Activated naive CD8-positive, alpha-beta T cell treated with anti-CD3 and anti-CD28 coated beads, Interleukin-2, amount 50 U/mL, for 16 hours (primary cell): ENCODE measurements around the gene AGGF1.
"Not testable (repeated sequence)": the region's sequence is repeated elsewhere in the genome, so short reads cannot be mapped to it uniquely, and the experiment has no call there.

ENCODE experiments used
- DNase-seq: peaks from one replicate; pipeline ENCODE4 v3.0.0-alpha.2; 2020; ENCODE audit warnings: low read depth, low spot score

AGGF1 gene

DNA sequence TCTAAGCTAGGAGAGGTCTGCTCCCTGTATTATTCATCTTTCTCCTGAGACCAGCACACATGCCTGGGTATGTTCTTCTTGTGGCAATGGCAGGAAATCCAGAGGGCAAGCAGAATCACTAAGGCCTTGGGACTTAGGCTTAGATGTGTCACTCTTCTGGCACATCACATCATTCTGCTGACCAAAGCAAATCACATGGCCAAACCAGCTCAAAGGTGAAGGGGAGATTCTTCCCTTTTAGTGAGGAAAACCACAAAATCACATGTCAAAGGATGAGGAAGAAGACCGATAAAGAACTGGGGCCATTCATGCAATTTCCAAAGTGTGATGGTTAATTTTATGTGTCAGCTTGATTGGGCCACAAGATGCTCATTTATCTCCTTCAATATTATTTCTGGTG lies 5.7 kb upstream of the AGGF1 start:
- DNase-seq, result no peak

DNA sequence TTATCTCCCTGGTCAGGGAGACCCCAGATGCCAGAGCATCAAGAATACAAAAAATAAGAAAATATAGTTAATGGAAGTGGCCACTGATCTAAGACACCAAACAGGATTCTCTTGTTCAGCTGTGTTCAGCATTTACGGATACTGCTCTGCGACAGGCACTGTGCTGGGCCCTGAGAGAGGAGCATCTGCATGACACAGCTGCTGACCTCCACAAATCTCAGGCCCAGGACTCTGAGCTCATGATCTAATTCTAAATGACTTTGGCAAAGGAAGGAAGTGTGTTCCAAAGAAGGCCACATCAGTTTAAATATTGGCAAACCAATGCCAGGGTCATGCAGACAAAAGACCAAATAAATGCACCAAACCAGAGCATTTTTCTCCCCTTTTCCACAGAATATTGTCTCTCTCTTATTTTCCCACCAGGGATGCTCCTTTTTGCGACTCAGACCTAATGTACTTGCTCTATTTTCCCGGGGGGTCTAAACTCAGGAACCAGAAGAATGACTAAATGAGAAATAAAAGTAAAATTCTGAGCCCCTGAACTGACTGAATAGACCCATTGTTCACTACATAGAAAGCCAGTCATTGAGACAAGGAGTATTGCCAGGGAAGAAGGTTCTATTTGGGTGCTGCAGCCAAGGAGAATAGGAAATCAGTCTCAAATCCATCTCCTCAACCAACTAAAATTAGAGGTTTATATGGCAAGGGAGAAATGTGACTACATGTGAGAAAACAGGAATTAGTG lies 1.4 kb upstream of the AGGF1 start:
- no peak for DNase-seq

DNA sequence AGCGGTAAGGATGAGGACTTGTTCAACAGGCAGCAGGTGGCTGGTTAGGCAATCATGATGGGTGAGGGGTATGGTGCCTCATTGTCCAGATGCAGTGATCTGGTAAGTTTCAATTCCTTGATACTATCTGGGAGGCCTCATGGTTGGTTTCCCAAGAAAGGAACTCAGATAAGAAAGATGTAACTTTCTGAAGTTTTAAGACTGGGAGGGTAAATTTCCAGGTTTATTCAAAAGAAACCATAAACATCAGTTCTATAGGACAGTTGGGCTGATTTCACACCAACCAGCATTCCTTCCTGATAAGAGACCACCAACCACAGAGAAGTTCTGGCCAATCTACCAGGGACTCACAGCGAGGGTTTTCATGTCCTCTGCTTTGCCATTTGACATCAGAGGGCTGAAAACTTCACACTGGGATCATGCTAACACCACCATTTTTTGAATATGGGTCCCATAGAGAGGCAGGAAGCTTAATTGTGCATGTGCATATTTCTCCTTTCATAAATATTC lies 773 bp upstream of the AGGF1 start:
- no peak for DNase-seq

DNA sequence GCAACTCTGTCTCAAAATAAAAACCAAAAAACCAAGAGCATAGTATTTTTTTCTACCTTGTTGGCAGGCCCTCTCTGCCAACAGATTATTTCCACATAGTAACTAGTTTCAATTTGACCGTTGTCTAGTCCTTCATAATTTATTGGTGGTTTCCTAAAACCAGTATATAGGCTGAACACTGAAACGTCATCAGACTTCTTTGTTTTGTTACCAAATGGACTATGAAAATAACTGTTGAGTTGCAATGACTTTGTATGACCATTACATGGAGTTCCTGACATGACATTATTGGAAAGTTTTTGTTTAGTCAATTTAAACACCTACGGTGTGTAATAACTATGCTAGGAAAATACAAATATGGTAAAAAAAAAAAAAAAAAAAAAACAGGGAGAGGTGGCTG lies 1.7 kb downstream of the AGGF1 start:
- DNase-seq, result no peak

DNA sequence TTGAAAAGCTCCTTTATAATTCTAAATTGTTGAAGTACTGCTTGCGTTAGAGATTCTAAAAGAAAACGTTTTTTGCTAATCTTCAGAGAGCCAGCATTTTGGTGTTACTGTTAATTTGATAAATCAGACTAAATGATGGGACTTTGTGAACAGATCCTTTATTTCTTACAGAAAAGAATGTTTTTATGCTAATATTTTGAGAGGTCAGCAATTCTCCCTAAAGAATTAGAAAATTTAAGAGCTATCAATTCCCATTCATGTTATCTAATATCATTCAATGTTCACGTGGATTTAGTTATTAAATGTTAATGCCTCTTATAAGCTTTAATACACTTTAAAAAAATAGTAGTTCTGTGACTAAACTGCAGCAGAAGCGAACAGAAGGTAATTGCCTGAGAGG lies 2.4 kb downstream of the AGGF1 start:
- no peak for DNase-seq

DNA sequence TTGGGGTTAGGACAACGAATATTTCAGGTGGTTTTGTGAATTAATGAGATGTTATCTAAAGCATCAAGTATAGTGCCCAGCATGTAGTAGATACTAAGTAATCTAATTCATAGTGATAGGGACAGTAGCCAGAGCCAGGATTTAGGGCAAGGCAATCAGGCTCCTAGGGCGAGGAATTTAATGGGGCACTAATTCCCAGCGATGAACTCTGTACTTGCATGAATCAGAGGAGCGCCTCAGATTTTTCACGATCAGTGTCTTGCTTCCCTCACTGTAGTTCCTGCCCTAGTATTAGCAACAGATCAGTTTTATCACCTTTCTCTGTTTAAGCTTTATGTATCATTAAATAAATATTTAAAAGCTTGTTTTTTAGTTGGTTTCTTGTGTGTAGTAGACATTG lies 3.1 kb downstream of the AGGF1 start:
- no peak for DNase-seq

DNA sequence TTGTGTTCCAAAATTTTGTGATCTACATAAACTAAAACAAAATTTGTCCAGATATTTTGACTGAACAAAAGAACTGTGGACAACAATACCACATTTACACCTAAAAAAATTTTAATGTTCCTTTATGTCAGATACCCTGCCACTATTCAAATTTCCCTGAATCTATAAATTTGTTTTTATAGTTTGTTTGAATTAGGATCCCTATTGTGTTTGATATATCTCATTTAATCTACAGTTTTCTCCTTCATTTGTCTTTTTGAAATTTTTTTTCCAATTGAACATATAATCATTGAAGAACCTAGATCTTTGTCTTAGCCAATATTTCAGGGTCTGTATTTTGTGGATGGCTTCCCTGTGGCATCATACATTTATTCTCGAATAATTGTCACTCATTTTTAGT lies 5.7 kb downstream of the AGGF1 start:
- no peak for DNase-seq

DNA sequence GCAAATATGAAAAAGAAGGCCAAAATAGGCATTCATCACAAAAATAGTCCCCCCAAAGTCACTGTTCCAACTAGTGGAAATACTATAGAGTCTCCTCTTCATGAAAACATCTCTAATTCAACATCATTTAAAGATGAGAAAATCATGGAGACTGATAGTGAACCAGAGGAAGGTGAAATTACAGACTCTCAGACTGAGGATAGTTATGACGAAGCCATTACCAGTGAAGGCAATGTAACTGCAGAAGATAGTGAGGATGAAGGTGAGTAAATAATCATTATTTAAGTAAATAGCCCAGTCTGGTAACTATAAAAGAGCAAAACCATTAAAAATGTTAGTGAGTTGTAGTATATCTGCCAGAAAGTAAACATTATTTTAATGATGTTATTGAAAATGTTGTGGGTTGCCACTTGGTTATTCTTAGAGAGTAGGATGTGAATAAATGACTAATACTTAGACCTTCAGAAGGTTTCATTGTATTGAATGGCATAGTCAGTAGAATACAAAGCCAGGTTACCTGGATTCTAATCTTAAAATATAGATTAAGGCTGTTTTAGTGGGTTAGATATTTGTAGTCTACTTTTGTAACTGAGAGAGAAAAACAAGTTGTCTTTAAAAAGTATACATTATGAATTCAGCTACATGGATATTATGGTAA lies 16.3 kb downstream of the AGGF1 start:
- DNase-seq, result no peak

DNA sequence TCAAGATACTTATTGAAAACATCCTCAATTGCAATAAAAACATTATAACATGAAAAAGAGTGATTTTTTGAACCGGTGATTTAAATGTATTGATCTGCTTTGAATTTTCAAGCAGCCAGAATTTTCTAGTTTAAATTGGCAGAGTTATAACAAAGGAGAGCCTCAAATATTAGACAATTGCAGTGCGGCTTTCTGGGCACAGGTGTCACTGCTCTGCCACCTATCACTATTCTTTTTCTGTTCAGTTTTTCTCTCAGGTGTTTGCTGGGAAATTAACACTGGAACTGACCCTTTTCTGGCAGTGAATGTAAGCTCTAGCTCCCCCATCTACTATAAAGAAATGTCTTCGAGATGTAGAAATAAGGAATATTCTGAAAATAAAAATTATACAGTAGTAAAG lies 33.8 kb downstream of the AGGF1 start:
- DNase-seq, result no peak

DNA sequence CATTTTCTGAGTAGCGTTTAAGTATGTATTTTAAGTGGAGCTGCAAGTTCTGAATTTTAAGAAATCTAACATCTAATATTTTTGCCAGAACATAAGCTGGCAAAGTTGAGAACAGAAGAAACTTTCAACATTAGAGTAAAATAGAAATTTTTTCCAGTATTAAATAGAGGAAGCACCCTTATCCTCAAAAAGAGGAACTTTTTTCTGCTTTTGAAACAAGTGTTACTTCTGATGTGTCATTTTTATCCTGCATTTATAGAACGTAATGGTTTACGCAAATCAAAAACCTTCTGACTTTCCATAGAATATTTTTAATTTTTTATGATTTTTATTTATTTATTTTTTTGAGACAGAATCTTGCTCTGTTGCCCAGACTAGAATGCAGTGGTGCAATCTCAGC lies 35.1 kb downstream of the AGGF1 start:
- DNase-seq, result no peak

DNA sequence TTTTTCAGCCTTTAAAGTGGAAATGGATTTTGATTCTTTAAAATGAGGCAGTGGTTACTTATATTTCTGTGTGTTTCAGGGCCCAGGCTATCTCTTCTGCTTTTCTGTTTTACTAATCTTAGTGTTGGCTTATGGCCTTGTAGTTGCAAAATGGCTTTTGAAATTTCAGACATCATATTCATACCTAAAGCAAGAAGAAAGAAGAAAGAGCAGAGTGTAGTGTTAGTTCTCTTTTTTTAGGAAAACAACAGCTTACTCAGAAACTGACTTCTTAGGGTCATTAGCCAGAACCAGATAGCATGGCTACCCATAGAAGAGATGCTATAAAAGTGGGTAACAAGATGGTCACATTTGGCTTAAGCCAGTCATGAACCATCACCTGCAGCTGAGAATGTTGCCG lies 36.0 kb downstream of the AGGF1 start:
- no peak for DNase-seq

DNA sequence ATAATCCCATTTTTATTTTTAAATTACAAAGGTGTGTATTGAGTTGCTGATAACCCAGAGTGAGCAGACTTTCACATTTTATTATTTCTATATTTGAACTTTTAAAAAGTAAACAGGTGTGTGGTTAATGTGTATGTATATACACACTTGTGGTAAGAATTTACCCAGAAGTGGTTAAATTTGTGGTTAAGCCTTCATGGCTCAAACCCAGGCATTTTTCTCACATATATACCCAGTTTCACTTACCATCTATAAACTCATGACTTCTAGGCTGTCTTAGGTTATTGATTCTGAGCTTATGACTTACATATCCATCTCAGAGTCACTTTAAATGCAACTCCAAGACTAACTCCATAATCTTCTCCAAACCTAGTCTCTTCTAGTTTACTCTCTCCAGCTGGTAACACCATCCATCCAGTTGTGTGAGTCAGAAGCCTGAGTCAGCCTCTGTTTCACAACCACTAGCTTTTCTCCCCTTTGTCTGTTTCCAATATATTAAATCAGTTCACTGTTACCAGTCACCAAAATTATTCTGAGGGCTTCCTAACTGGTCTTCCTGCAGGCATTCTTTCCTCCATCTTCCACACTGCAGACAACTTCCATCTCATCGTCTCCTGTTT lies 36.7 kb downstream of the AGGF1 start:
- DNase-seq, result no peak

DNA sequence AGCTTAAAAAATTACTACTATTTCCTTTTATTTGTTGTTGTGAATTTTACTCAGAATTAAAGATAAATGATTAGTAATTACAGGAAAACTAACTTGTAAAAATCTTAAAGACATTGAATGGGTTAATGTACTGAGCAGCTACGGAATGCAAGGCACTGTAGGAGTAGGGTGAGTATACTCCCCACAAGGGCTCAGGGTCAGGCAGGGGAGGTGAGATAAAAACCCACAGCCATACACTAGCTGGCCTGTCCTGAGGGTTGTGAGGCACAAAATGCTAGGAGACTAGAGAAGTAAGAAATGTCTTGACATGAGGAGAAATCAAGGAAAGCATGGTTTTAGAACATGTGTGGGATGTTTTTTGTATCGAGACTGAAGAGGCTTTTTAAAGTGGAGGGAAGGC lies 43.5 kb downstream of the AGGF1 start:
- DNase-seq, result no peak

DNA sequence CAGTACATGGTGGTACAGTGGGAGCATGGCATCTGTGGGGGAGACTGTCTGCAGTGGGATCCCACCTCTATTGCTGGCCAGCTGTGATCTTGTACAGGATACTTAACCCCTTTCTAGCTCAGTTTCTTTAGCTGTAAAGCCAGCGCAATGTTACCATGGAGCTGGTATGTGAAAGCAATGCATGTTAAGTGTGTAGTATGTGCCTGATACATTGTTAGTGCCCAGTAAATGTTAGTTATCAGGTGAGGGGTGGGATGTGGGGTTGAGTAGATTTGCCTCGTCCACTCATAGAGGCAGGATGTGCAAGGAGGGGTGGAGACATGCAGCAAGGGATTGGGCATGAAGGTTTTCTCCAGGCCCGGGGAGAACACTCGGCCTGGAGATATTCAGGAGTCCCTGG lies 44.5 kb downstream of the AGGF1 start:
- no peak for DNase-seq

DNA sequence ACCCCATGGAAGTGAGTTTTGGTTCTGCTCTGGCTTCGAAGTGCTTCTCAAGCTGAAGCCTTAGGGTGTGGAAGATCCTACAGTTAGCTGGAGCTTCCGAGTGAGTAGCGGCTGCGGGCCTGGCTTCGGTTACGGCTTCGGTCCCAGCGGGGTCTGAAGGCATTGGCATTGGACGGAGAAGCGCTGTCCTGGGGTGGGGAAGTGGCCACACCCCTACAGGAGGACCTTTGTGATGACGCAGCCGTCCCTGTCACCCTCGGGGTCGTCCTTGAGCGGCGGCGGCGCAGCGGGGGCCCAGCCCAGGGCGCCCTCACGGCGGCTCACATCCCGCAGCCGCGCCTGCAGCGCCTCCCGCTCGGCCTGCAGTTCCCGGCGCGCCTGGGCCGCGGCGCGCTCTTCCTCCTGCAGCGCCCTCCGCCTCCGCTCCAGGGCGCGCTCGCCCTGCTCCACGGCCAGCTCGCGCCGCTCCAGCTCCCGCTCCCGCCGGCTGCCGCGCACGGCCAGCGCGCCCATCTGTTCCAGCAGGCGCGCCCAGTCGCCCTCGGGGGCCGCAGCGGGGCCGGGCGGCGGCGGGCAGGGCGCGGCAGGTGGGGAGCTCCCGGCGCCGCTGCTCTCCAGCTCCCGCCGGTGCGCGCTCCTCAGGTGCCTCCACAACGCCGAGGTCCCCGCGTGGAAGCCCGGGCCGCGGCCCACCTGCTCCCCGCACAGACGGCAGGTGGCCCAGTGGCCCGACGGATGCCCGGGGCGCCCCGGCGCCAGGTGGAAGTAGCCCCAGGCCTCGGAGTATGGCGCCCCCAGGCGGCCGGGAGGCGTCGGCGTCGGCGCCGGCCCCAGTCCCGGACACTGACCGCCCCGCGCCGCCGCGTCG lies 47.0 kb downstream of the AGGF1 start:
- DNase-seq, result peak; percentile 14

DNA sequence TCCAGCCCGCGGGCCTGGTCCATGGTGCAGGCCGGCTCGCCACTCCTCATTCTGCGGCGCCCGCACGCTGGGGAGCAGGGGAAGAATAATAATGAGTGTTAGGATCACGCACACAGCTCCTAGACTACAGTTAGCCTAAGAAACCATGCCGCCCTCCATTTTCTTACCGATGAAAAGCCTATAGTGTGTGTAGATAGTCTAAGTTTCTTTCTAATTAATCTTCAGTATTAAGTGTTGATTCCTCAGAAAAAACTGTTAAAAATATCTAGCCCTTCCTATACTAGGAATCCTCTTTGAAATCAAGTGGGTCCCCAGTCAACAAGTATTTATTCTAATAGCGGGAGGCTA lies 47.6 kb downstream of the AGGF1 start:
- DNase-seq, result no peak

DNA sequence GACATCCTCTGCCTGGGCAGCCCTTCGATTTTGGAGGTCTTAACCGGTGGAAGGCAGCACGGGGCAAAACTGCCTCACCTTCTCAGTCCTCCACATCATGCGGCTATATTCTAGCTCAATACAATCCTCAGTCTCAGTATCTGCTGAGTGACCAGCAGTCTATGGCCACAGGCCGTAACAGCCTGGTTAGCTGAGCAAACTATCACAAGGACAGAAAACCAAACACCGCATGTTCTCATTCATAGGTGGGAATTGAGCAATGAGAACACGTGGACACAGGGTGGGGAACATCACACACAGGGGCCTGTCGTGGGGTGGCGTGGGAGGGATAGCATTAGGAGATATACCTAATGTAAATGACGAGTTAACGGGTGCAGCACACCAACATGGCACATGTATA lies 50.3 kb downstream of the AGGF1 start:
- DNase-seq, result not testable (repeated sequence)

DNA sequence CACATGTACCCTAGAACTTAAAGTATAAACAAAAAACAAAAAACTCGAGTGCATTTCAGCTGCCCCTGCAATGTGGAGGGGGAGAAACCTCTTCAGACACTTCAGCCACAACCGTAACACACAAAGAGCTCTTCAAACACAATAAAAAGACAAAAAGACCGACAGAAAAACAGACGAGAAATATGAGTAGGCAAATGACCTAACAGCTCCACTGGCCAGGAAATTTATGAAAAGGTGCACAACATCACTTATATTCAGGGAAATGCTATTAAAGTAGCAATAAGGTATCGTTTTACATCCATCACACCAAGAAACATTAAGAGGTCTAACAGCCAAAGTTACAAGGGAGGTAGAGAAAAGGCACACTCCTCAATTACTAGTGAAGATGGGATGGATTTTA lies 50.7 kb downstream of the AGGF1 start:
- no peak for DNase-seq

DNA sequence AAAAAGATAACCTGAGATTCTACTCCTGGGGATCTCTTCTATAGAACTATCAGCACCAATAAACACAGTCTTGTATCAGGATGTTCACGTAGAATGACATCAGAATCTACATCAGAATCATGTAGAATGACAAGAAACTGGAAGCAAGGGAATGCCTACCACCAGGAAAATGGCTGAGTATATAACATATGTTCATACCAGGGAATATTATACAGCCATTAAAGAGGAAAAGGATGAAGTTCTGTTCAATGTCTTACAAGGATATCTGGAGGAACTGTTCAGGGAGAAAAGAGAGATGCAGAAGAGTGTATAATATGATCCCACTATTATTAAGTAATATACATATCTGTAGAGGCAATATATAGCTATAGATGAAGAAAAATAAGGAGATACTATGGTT lies 52.1 kb downstream of the AGGF1 start:
- no peak for DNase-seq

DNA sequence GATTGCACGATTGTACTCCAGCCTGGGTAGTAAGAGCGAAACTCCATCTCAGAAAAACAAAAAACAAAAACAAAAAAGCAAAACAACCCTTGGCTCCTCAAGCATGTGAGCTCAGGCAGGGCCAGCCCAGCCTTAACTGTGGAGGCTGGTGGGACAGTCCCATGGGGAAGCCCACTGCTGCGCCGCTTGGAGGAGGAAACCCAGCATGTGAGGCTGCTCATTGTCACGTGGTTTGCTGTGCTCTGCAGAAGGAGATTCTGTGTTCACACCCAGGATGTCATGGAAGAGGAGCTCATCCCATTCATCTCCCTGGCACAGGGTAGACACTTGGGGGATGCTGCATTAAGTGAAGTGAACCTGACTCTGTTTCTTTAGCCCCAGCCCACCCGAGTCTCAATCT lies 52.9 kb downstream of the AGGF1 start:
- no peak for DNase-seq

DNA sequence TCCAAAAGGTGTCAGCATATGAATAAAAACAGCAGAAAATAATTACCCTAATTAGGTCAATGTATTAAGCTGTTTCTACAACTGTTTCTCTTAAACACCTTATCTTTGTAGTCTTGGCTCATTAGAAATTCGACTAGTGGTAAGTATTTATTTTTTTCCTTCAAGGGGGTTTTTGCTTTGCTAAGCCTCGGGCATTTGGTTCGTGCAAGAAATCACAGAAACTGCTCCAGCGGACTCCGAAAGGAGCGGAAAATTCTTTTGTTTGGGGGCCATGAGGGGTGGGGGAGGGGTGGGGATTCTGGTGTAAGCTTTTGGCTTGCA lies 56.1 kb downstream of the AGGF1 start:
- no peak for DNase-seq
